Activated B cell treated with CpG ODN at 0.5 μM for 24 hours (primary cell): ENCODE data around the gene PLA2G6. TPM values are rescaled to one million over a fixed set of nuclear protein-coding genes. Genes with fewer than 3 reads are reported as not detected.
"Not testable (repeated sequence)": the region's sequence is repeated elsewhere in the genome, so short reads cannot be mapped to it uniquely, and the experiment has no call there.

Experiments used
- ATAC-seq: fragments of 200-7000 bp; cut with Tn5 transposase; one replicate; pipeline ENCODE4 v1.10.0; 2021; ENCODE audit warnings: low read depth, mild to moderate bottlenecking, moderate library complexity
- CTCF ChIA-PET: fragments of 350-600 bp; sonication (Branson Sonifier 250); formaldehyde crosslinking; loops from one replicate; lab custom pipeline; 2021; ENCODE audit warnings: antibody characterized with exemption; lab: Charles Lee
- POLR2A ChIA-PET: fragments of 350-600 bp; sonication (Branson Sonifier 250); formaldehyde crosslinking; loops from one replicate; lab custom pipeline; 2021; ENCODE audit warnings: antibody characterized with exemption; lab: Charles Lee
- DNase-seq: peaks from one replicate; pipeline ENCODE4 v3.0.0; 2022
- H3K27ac Mint-ChIP-seq: one replicate; pipeline ENCODE4 v1.8.0; 2020; ENCODE audit warnings: mixed read lengths
- H3K27me3 Mint-ChIP-seq: one replicate; pipeline ENCODE4 v1.8.0; 2021; ENCODE audit warnings: mixed read lengths
- H3K36me3 Mint-ChIP-seq: one replicate; pipeline ENCODE4 v1.8.0; 2021; ENCODE audit warnings: low read depth, mixed read lengths
- H3K4me1 Mint-ChIP-seq: one replicate; pipeline ENCODE4 v1.8.0; 2021; ENCODE audit warnings: mixed read lengths
- H3K4me3 Mint-ChIP-seq: one replicate; pipeline ENCODE4 v1.8.0; 2020; ENCODE audit warnings: mild to moderate bottlenecking, mixed read lengths
- H3K9me3 Mint-ChIP-seq: one replicate; pipeline ENCODE4 v1.8.0; 2020; ENCODE audit warnings: mixed read lengths
- intact Hi-C: fragments of 100-400 bp; cut with micrococcal nuclease; formaldehyde crosslinking; loops from one replicate; pipeline ENCODE4 v1.15.1; 2024
- total RNA-seq: library from RNA; stranded (reverse); gene quantifications from 2 replicates; pipeline ENCODE4 v1.2.3, GENCODE V29; 2022
- TF ChIP-seq, protein P1 (sequence below): fragments of 200-600 bp; IDR thresholded peaks from one replicate; pipeline ENCODE4 v1.8.0; 2022; ENCODE audit warnings: antibody characterized with exemption, mild to moderate bottlenecking

Gene PLA2G6
- total RNA-seq, 1 donor from 2014 or later, result 64.0 TPM

GRCh38 chr22:38164551-38164918 is 17.1 kb downstream of the PLA2G6 start:
- CTCF ChIA-PET, result no interaction called here
- peaks cover 21% of the 10 kb centered on the region for H3K36me3 Mint-ChIP-seq
- no peaks in the 10 kb centered on the region for H3K9me3 Mint-ChIP-seq
- peaks cover 40% of the 10 kb centered on the region for H3K4me1 Mint-ChIP-seq
- no peak overlapping the region for H3K4me3 Mint-ChIP-seq
- DNase-seq, result no peak
- TF ChIP-seq, protein P1, sequence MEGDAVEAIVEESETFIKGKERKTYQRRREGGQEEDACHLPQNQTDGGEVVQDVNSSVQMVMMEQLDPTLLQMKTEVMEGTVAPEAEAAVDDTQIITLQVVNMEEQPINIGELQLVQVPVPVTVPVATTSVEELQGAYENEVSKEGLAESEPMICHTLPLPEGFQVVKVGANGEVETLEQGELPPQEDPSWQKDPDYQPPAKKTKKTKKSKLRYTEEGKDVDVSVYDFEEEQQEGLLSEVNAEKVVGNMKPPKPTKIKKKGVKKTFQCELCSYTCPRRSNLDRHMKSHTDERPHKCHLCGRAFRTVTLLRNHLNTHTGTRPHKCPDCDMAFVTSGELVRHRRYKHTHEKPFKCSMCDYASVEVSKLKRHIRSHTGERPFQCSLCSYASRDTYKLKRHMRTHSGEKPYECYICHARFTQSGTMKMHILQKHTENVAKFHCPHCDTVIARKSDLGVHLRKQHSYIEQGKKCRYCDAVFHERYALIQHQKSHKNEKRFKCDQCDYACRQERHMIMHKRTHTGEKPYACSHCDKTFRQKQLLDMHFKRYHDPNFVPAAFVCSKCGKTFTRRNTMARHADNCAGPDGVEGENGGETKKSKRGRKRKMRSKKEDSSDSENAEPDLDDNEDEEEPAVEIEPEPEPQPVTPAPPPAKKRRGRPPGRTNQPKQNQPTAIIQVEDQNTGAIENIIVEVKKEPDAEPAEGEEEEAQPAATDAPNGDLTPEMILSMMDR, result no peak
- POLR2A ChIA-PET, result interaction anchor here (1.4 to 3.1 kb wide), 2 partner anchors 11 to 17 kb away, joined by 6 to 11 read pairs; partner anchors contain the start of gene PLA2G6
- ATAC-seq, result no peak
- intact Hi-C loops, result loop anchor here (5.0 kb wide), 1 partner anchor 322 kb away; the partner anchor contains the start of gene ANKRD54
- peak overlapping the region; percentile 79 for H3K27ac Mint-ChIP-seq
- H3K27me3 Mint-ChIP-seq, result no peaks in the 10 kb centered on the region

DNA sequence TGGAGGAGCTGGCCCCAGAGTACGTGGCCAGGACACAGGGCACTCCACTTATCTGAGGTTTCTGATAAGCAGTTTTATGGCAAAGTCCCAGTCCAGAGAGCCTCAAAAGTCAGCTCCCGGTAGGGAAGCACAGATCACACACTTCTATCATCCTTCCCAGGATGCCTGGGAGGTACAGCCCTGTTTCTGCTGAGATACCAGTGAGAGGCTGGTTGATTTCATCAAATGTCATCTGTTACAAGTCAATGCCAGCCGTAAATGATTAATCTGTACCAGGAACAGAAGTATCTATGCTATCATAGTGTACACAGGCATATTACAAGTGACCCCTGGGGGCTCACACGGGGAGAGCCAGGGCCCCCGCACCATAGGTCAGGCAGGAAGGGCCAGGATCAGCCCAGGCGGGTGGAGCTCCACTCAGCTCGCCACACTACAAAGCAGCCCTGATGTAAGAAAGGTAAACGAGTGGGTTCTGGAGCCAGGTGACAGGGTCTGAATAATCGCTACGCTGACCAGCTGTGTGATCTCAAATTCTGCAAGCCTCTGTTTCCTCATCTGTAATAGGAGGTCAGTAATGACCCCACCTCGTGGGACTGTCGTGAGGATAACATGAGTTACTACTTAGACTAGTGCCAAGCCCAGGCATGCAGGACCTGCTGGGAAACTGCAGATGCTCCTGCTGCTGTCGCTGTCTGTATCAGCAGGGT is 17.6 kb downstream of the PLA2G6 start:
- no peaks in the 10 kb centered on the region for H3K27me3 Mint-ChIP-seq
- intact Hi-C loops, result loop anchor here (2.0 to 5.0 kb wide), 2 partner anchors 37 to 322 kb away; partner anchors contain the start of genes ANKRD54 and MAFF
- peak overlapping the region; percentile 79 for H3K27ac Mint-ChIP-seq
- DNase-seq (no peak), ATAC-seq (no peak)
- peaks cover 21% of the 10 kb centered on the region for H3K36me3 Mint-ChIP-seq
- ChIA-PET POLR2A (interaction anchor here (0.6 to 3.1 kb wide), 2 partner anchors 12 to 29 kb away, joined by 3 to 11 read pairs; no protein-coding TSS in a partner anchor), CTCF (no interaction called here)
- no peaks in the 10 kb centered on the region for H3K9me3 Mint-ChIP-seq
- H3K4me1 Mint-ChIP-seq, result peaks cover 40% of the 10 kb centered on the region
- no peak overlapping the region for H3K4me3 Mint-ChIP-seq
- TF ChIP-seq, protein P1, result no peak

GRCh38 chr22:38162881-38163843 is 18.5 kb downstream of the PLA2G6 start:
- H3K36me3 Mint-ChIP-seq, result peaks cover 18% of the 10 kb centered on the region
- H3K4me3 Mint-ChIP-seq, result no peak overlapping the region
- DNase-seq, result peak; percentile 40
- H3K4me1 Mint-ChIP-seq, result peaks cover 40% of the 10 kb centered on the region
- intact Hi-C loops, result loop anchor here (1.0 to 5.0 kb wide), 3 partner anchors 18 to 321 kb away; partner anchors contain the start of genes ANKRD54, MAFF and PLA2G6
- TF ChIP-seq, protein P1, result no peak
- H3K27ac Mint-ChIP-seq, result peak overlapping the region; percentile 92
- ChIA-PET CTCF (interaction anchor here (1.2 kb wide), 1 partner anchor 38 kb away, joined by 3 read pairs; the partner anchor contains the start of gene MAFF), POLR2A (interaction anchor here (3.1 kb wide), 1 partner anchor 13 kb away, joined by 11 read pairs; no protein-coding TSS in a partner anchor)
- no peaks in the 10 kb centered on the region for H3K27me3 Mint-ChIP-seq
- H3K9me3 Mint-ChIP-seq, result no peaks in the 10 kb centered on the region
- ATAC-seq, result peak; percentile 58

DNA sequence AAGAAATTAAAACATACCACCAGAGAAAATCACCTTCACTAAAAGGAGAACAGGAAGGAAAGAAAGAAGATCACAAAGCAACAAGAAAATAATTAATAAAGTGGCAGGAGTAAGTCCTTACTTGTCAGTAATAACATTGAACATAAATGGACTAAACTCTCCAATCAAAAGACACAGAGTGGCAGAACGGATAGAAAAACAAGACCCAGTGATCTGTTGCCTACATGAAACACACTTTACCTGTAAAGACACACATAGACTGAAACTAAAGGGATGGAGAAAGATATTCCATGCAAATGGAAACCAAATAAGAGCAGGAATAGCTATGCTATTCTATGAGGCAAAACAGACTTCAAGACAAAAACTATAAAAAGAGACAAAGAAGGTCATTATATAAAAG is 25.9 kb downstream of the PLA2G6 start:
- intact Hi-C loops, result no loop called here
- Mint-ChIP-seq H3K27ac (no peak overlapping the region), H3K4me3 (no peak overlapping the region), H3K27me3 (no peaks in the 10 kb centered on the region), H3K4me1 (peaks cover 13% of the 10 kb centered on the region), H3K9me3 (peaks cover 4% of the 10 kb centered on the region), H3K36me3 (no peaks in the 10 kb centered on the region)
- ATAC-seq, result no peak
- no peak for DNase-seq
- ChIA-PET POLR2A (interaction anchor here (0.5 kb wide), 1 partner anchor 10 kb away, joined by 4 read pairs; no protein-coding TSS in a partner anchor), CTCF (no interaction called here)
- TF ChIP-seq, protein P1, result no peak

GRCh38 chr22:38154563-38154915 is 27.1 kb downstream of the PLA2G6 start:
- H3K9me3 Mint-ChIP-seq, H3K27me3 Mint-ChIP-seq, H3K27ac Mint-ChIP-seq, POLR2A ChIA-PET, DNase-seq, ATAC-seq, H3K36me3 Mint-ChIP-seq, intact Hi-C loops, H3K4me3 Mint-ChIP-seq, CTCF ChIA-PET: not testable (repeated sequence)
- peaks cover 12% of the 10 kb centered on the region for H3K4me1 Mint-ChIP-seq
